GM23338 (cell line): ENCODE measurements around the gene TAF6L.

ENCODE experiments used
- CREB1 ChIP-seq: fragments of 250-450 bp; sonication (Bioruptor Pico); IDR thresholded peaks from 2 replicates; pipeline ENCODE4 v1.5.0; 2020; ENCODE audit warnings: low read depth, mild to moderate bottlenecking, moderate library complexity
- ETS1 ChIP-seq: IDR thresholded peaks from 2 replicates; pipeline ENCODE4 v1.6.1; 2016; ENCODE audit warnings: antibody characterized with exemption
- EZH2 ChIP-seq: fragments of 200-600 bp; sonication (generic); IDR thresholded peaks from one replicate; pipeline ENCODE4 v1.8.0; 2017; ENCODE audit warnings: antibody characterized with exemption, mild to moderate bottlenecking, low read depth; ENCODE audit not compliant: unreplicated experiment
- EZH2phosphoT487 ChIP-seq: fragments of 200-600 bp; sonication (generic); IDR thresholded peaks from one replicate; pipeline ENCODE4 v1.8.1; 2018; ENCODE audit warnings: antibody characterized with exemption; ENCODE audit not compliant: unreplicated experiment
- JUNB ChIP-seq: IDR thresholded peaks from one replicate; pipeline ENCODE4 v1.6.1; 2016; ENCODE audit warnings: antibody characterized with exemption; ENCODE audit not compliant: unreplicated experiment
- NANOG ChIP-seq: IDR thresholded peaks from 2 replicates; pipeline ENCODE4 v1.6.1; 2016; ENCODE audit warnings: antibody characterized with exemption, borderline replicate concordance
- POLR2AphosphoS5 ChIP-seq: IDR thresholded peaks from 2 replicates; pipeline ENCODE4 v1.6.1; 2016; ENCODE audit warnings: antibody characterized with exemption, low read depth
- REST ChIP-seq: IDR thresholded peaks from one replicate; pipeline ENCODE4 v1.6.1; 2018; ENCODE audit warnings: antibody characterized with exemption; ENCODE audit not compliant: unreplicated experiment
- STAT1 ChIP-seq: IDR thresholded peaks from one replicate; pipeline ENCODE4 v1.6.1; 2016; ENCODE audit warnings: antibody characterized with exemption; ENCODE audit not compliant: unreplicated experiment
- ZNF114 ChIP-seq: fragments of 250-450 bp; sonication (Bioruptor Pico); IDR thresholded peaks from 2 replicates; pipeline ENCODE4 v1.5.0; 2020; ENCODE audit warnings: mild to moderate bottlenecking, moderate library complexity
- TF ChIP-seq, protein P1 (sequence below), 2 experiments: fragments of 200-600 bp in 1 of 2; sonication (generic) in 1 of 2; conservative IDR thresholded peaks; 2 replicates each; pipeline versions ENCODE4 v1.5.1 to v1.6.1; 2016 to 2017; ENCODE audit warnings: antibody characterized with exemption in 2 of 2, low read depth in 2 of 2, mild to moderate bottlenecking in 2 of 2, moderate library complexity in 1 of 2

- TF ChIP-seq, protein P1, sequence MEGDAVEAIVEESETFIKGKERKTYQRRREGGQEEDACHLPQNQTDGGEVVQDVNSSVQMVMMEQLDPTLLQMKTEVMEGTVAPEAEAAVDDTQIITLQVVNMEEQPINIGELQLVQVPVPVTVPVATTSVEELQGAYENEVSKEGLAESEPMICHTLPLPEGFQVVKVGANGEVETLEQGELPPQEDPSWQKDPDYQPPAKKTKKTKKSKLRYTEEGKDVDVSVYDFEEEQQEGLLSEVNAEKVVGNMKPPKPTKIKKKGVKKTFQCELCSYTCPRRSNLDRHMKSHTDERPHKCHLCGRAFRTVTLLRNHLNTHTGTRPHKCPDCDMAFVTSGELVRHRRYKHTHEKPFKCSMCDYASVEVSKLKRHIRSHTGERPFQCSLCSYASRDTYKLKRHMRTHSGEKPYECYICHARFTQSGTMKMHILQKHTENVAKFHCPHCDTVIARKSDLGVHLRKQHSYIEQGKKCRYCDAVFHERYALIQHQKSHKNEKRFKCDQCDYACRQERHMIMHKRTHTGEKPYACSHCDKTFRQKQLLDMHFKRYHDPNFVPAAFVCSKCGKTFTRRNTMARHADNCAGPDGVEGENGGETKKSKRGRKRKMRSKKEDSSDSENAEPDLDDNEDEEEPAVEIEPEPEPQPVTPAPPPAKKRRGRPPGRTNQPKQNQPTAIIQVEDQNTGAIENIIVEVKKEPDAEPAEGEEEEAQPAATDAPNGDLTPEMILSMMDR (conservative IDR thresholded peaks at IDR 0.05; ENCODE audit: low read depth in 2 of 2), result no peak
- TF ChIP-seq REST, result no peak
- no peak for TF ChIP-seq POLR2AphosphoS5
- no peak for TF ChIP-seq EZH2phosphoT487
- no peak for TF ChIP-seq EZH2
- TF ChIP-seq CREB1 (CRISPR knock-in tag), result no peak
- no peak for TF ChIP-seq JUNB
- TF ChIP-seq NANOG, result no peak
- TF ChIP-seq ETS1, result no peak
- TF ChIP-seq STAT1, result no peak
- no peak for TF ChIP-seq ZNF114 (CRISPR knock-in tag)
These were observed 4.5 kb downstream of the TAF6L start for GRCh38 chr11:62775646-62776045.
